ENCODE measurements around the gene EFNA1. TPM values are rescaled to one million over a fixed set of nuclear protein-coding genes. Genes with fewer than 3 reads are reported as not detected.
"Not testable (repeated sequence)": the region's sequence is repeated elsewhere in the genome, so short reads cannot be mapped to it uniquely, and the experiment has no call there.

The EFNA1 gene
- total and polyA plus RNA-seq, 2 experiments from 2014 or later = 3.2 to 5.1 TPM

GRCh38 chr1:155160128-155160527 lies 32.5 kb downstream of the EFNA1 start (continued):
- TF ChIP-seq ZNF462 (CRISPR knock-in tag; IDR thresholded peaks at IDR 0.05) (no peak), CREB1 (CRISPR knock-in tag; IDR thresholded peaks at IDR 0.05; ENCODE audit: low read depth) (no peak)

- not testable (repeated sequence) for H3K27ac Mint-ChIP-seq; DNase-seq (ENCODE audit: low spot score)
Observed at GRCh38 chr1:155162631-155163030, 35.0 kb downstream of the EFNA1 start.

GRCh38 chr1:155163785-155164184 lies 36.1 kb downstream of the EFNA1 start:
- H3K9me3 Mint-ChIP-seq; H3K27me3 Mint-ChIP-seq (ENCODE audit: insufficient read depth, low read depth, poor library complexity); H3K36me3 Mint-ChIP-seq (ENCODE audit: low read depth); H3K4me2 ChIP-seq; H3K27ac ChIP-seq (ENCODE audit: low read depth); H3K79me2 ChIP-seq (replicated peaks; ENCODE audit: insufficient read depth); H3K4me3 ChIP-seq; H3K27ac Mint-ChIP-seq; DNase-seq (ENCODE audit: low spot score); H2AFZ ChIP-seq; H3K36me3 ChIP-seq (ENCODE audit: insufficient read depth); H3K4me3 Mint-ChIP-seq; ATAC-seq; H3K9me2 ChIP-seq (ENCODE audit: insufficient read depth); H4K20me1 ChIP-seq (replicated peaks; ENCODE audit: insufficient read depth); H3K27me3 ChIP-seq (ENCODE audit: insufficient read depth): not testable (repeated sequence)
- peaks cover 11% of the 10 kb centered on the region for H3K4me1 Mint-ChIP-seq
- Histone ChIP-seq H3F3A (replicated peaks; ENCODE audit: low read depth) (peaks cover 19% of the 10 kb centered on the region), H3K4me1 (ENCODE audit: insufficient read depth) (peaks cover 16% of the 10 kb centered on the region; the same call in 1 of the 2 replicates)

More at GRCh38 chr1:155162631-155163030, 35.0 kb downstream of the EFNA1 start:
- not testable (repeated sequence) for H3K9me3 Mint-ChIP-seq; H3K27me3 Mint-ChIP-seq (ENCODE audit: insufficient read depth, low read depth, poor library complexity); H3K27ac ChIP-seq (ENCODE audit: low read depth); H3K36me3 ChIP-seq (ENCODE audit: insufficient read depth); H3K4me2 ChIP-seq; H3K79me2 ChIP-seq (replicated peaks; ENCODE audit: insufficient read depth); ATAC-seq; H4K20me1 ChIP-seq (replicated peaks; ENCODE audit: insufficient read depth); H3K27me3 ChIP-seq (ENCODE audit: insufficient read depth); H3K9me2 ChIP-seq (ENCODE audit: insufficient read depth); H2AFZ ChIP-seq; H3K36me3 Mint-ChIP-seq (ENCODE audit: low read depth); H3K4me3 Mint-ChIP-seq; H3K4me3 ChIP-seq
- peaks cover 16% of the 10 kb centered on the region; the same call in 1 of the 2 replicates for H3K4me1 ChIP-seq (ENCODE audit: insufficient read depth)
- H3K4me1 Mint-ChIP-seq = peaks cover 11% of the 10 kb centered on the region
- peaks cover 10% of the 10 kb centered on the region for H3F3A ChIP-seq (replicated peaks; ENCODE audit: low read depth)

GRCh38 chr1:155164625-155165024 lies 36.9 kb downstream of the EFNA1 start:
- Mint-ChIP-seq H3K4me1 (peaks cover 11% of the 10 kb centered on the region), H3K36me3 (ENCODE audit: low read depth) (peaks cover 10% of the 10 kb centered on the region)
- not testable (repeated sequence) for H3K4me3 Mint-ChIP-seq; DNase-seq (ENCODE audit: low spot score); H3K27ac Mint-ChIP-seq; H3K79me2 ChIP-seq (replicated peaks; ENCODE audit: insufficient read depth); H3K9me3 Mint-ChIP-seq; H3K4me2 ChIP-seq; H3K4me3 ChIP-seq; H3K27me3 Mint-ChIP-seq (ENCODE audit: insufficient read depth, low read depth, poor library complexity); H2AFZ ChIP-seq; ATAC-seq; H4K20me1 ChIP-seq (replicated peaks; ENCODE audit: insufficient read depth); H3K27me3 ChIP-seq (ENCODE audit: insufficient read depth); H3K9me2 ChIP-seq (ENCODE audit: insufficient read depth); H3K27ac ChIP-seq (ENCODE audit: low read depth); H3K36me3 ChIP-seq (ENCODE audit: insufficient read depth)
- Histone ChIP-seq H3K4me1 (ENCODE audit: insufficient read depth) (peaks cover 16% of the 10 kb centered on the region; the same call in 1 of the 2 replicates), H3F3A (replicated peaks; ENCODE audit: low read depth) (peaks cover 21% of the 10 kb centered on the region)

All from GM23338 (cell line).